Measurements from ENCODE around the gene ID2. TPM values are rescaled to one million over a fixed set of nuclear protein-coding genes. Genes with fewer than 3 reads are reported as not detected.

ID2 gene
- total and polyA plus RNA-seq, 10 of the 15 experiments (the other 5 are each of a cell fraction or from before 2014, with no cell fraction given): 39.0 to 613 (median 73.6) TPM

DNA sequence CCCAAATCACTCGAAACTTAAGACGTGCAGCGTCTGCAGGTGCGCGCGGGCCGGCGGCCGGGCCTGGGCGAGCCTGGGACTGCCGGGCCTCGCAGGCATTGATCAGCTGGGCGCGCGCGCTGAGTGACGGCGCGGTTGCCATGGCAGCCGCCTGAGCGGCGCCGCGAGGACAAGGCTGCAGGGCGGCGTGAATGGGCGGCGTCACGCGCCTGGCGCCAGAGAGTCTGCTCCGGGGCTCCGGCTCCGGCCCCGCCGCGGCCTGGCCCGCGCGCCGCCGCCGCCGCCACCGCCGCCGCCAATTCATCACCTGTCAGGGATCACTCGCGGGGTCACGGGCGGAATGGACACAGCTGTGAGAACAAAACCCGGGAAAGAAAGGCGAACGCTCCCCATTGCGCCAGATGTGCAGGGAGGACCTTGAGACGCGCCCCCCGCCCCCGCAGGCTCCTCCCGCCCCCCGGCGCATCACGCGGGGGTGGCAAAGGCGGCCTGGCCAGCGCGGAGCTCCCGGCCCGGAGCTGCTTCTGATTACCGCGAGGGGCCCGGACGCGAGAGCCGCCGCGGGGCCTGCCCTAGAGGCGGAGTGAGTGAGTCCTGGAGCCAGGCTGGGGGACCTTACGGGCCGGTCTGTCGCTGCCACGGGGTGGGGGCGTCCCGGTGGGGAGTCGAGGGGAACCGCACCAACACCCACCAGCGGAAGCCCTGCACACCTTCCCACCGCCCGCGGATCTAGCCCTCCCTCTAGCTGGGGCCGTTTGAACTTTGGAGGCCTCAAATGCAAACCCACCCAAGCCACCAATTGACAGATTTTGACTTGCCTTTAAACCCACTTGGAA, 2.9 kb upstream of the ID2 start (continued):
- no peak; the same call in 1 of the 2 replicates for TF ChIP-seq CBX5 (IDR thresholded peaks at IDR 0.05; ENCODE audit: low read depth)
- TF ChIP-seq CREM (IDR thresholded peaks at IDR 0.05; ENCODE audit: low read depth): peak; percentile 47; the same call in 1 of the 2 replicates
- peak; percentile 92 for TF ChIP-seq LARP7 (IDR thresholded peaks at IDR 0.05)
- TF ChIP-seq NFYB (IDR thresholded peaks at IDR 0.05; ENCODE audit: insufficient read depth, low read depth, low read length): no peak
- TF ChIP-seq MXI1 (IDR thresholded peaks at IDR 0.05; ENCODE audit: low read depth, low read length): peak; percentile 94
- no peak for TF ChIP-seq ZNF274 (IDR thresholded peaks at IDR 0.05; ENCODE audit: insufficient read depth, insufficient read length)
- peak; percentile 21; the same call in 1 of the 2 replicates for TF ChIP-seq NBN (IDR thresholded peaks at IDR 0.05)
- TF ChIP-seq GATAD2B (conservative IDR thresholded peaks at IDR 0.05; ENCODE audit: low read depth): 0 out of 2 replicates have a peak, but pooled peaks have one; percentile 52
- no peak for TF ChIP-seq NFXL1 (IDR thresholded peaks at IDR 0.05; ENCODE audit: borderline replicate concordance)
- TF ChIP-seq, protein P1, sequence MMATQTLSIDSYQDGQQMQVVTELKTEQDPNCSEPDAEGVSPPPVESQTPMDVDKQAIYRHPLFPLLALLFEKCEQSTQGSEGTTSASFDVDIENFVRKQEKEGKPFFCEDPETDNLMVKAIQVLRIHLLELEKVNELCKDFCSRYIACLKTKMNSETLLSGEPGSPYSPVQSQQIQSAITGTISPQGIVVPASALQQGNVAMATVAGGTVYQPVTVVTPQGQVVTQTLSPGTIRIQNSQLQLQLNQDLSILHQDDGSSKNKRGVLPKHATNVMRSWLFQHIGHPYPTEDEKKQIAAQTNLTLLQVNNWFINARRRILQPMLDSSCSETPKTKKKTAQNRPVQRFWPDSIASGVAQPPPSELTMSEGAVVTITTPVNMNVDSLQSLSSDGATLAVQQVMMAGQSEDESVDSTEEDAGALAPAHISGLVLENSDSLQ (IDR thresholded peaks at IDR 0.05): peak; percentile 94
- no peak for TF ChIP-seq MTA2 (IDR thresholded peaks at IDR 0.05; ENCODE audit: low read depth)
- TF ChIP-seq YY1 (IDR thresholded peaks at IDR 0.05; ENCODE audit: low read depth, low read length): peak; percentile 44; the same call in 1 of the 2 replicates
- peak; percentile 9 for TF ChIP-seq CHD2 (IDR thresholded peaks at IDR 0.05; ENCODE audit: borderline replicate concordance, low read depth, low read length)
- no peak for TF ChIP-seq MYB (IDR thresholded peaks at IDR 0.05; ENCODE audit: borderline replicate concordance, low read depth, low read length)
- TF ChIP-seq BRCA1 (IDR thresholded peaks at IDR 0.05; ENCODE audit: low read depth, low read length): 0 out of 2 replicates have a peak, but pooled peaks have one; percentile 30
- TF ChIP-seq TARDBP (IDR thresholded peaks at IDR 0.05; ENCODE audit: borderline replicate concordance): no peak
- TF ChIP-seq ZNF217 (IDR thresholded peaks at IDR 0.05): 0 out of 2 replicates have a peak, but pooled peaks have one; percentile 34
- TF ChIP-seq SMAD1 (IDR thresholded peaks at IDR 0.05; ENCODE audit: low read depth, partially characterized antibody): no peak
- TF ChIP-seq, protein P2, sequence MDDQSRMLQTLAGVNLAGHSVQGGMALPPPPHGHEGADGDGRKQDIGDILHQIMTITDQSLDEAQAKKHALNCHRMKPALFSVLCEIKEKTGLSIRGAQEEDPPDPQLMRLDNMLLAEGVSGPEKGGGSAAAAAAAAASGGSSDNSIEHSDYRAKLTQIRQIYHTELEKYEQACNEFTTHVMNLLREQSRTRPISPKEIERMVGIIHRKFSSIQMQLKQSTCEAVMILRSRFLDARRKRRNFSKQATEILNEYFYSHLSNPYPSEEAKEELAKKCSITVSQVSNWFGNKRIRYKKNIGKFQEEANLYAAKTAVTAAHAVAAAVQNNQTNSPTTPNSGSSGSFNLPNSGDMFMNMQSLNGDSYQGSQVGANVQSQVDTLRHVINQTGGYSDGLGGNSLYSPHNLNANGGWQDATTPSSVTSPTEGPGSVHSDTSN (IDR thresholded peaks at IDR 0.05; ENCODE audit: insufficient replicate concordance, low read depth, low read length): peak; percentile 93
- TF ChIP-seq, protein P3, sequence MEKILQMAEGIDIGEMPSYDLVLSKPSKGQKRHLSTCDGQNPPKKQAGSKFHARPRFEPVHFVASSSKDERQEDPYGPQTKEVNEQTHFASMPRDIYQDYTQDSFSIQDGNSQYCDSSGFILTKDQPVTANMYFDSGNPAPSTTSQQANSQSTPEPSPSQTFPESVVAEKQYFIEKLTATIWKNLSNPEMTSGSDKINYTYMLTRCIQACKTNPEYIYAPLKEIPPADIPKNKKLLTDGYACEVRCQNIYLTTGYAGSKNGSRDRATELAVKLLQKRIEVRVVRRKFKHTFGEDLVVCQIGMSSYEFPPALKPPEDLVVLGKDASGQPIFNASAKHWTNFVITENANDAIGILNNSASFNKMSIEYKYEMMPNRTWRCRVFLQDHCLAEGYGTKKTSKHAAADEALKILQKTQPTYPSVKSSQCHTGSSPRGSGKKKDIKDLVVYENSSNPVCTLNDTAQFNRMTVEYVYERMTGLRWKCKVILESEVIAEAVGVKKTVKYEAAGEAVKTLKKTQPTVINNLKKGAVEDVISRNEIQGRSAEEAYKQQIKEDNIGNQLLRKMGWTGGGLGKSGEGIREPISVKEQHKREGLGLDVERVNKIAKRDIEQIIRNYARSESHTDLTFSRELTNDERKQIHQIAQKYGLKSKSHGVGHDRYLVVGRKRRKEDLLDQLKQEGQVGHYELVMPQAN (conservative IDR thresholded peaks at IDR 0.05): peak; percentile 74
- TF ChIP-seq STAT3 (IDR thresholded peaks at IDR 0.05; ENCODE audit: low read depth, low read length): no peak
- no peak for TF ChIP-seq STAT1 (conservative IDR thresholded peaks at IDR 0.05)
- peak; percentile 82 for TF ChIP-seq DPF2 (IDR thresholded peaks at IDR 0.05)
- TF ChIP-seq TCF7 (IDR thresholded peaks at IDR 0.05; ENCODE audit: borderline replicate concordance): no peak
- peak; percentile 32 for TF ChIP-seq RELA (IDR thresholded peaks at IDR 0.05; ENCODE audit: borderline replicate concordance, partially characterized antibody)
- peak; percentile 82 for TF ChIP-seq SIN3A (IDR thresholded peaks at IDR 0.05; ENCODE audit: low read depth, low read length)
- TF ChIP-seq RCOR1 (conservative IDR thresholded peaks at IDR 0.05; ENCODE audit: low read depth, low read length): no peak
- no peak for TF ChIP-seq SMC3 (IDR thresholded peaks at IDR 0.05; ENCODE audit: borderline replicate concordance, low read length)
- TF ChIP-seq EZH2 (IDR thresholded peaks at IDR 0.05; ENCODE audit: borderline replicate concordance, control insufficient read depth, low read depth, low read length): no peak

Measured in GM12878 (cell line).